CD1c-positive myeloid dendritic cell (primary cell): Measurements from ENCODE around the gene ADAM12.
"Not testable (repeated sequence)": the region's sequence is repeated elsewhere in the genome, so short reads cannot be mapped to it uniquely, and the experiment has no call there.

ENCODE experiments used
- DNase-seq: peaks from one replicate; pipeline ENCODE4 v3.0.0-alpha.2; 2016; ENCODE audit errors: extremely low spot score

ADAM12 gene

GRCh38 chr10:126179637-126180036 is 208.6 kb downstream of the ADAM12 start:
- DNase-seq, result peak; percentile 44

- no peak for DNase-seq
These were observed 210.8 kb downstream of the ADAM12 start for GRCh38 chr10:126177417-126178030.

GRCh38 chr10:126175641-126176262 is 212.5 kb downstream of the ADAM12 start:
- DNase-seq, result no peak

GRCh38 chr10:126172755-126173154 is 215.5 kb downstream of the ADAM12 start:
- DNase-seq, result not testable (repeated sequence)

GRCh38 chr10:126171555-126171954 is 216.7 kb downstream of the ADAM12 start:
- no peak for DNase-seq

- DNase-seq, result no peak
These were observed 217.5 kb downstream of the ADAM12 start for GRCh38 chr10:126170776-126171175.

- no peak for DNase-seq
These were observed 217.9 kb downstream of the ADAM12 start for GRCh38 chr10:126170371-126170770.

- DNase-seq, result no peak
These were observed 218.4 kb downstream of the ADAM12 start for GRCh38 chr10:126169899-126170298.

GRCh38 chr10:126166797-126167196 is 221.5 kb downstream of the ADAM12 start:
- no peak for DNase-seq

GRCh38 chr10:126165874-126166273 is 222.4 kb downstream of the ADAM12 start:
- no peak for DNase-seq

GRCh38 chr10:126163506-126163905 is 224.8 kb downstream of the ADAM12 start:
- no peak for DNase-seq

GRCh38 chr10:126161691-126162090 is 226.6 kb downstream of the ADAM12 start:
- no peak for DNase-seq

- no peak for DNase-seq
These were observed 227.2 kb downstream of the ADAM12 start for GRCh38 chr10:126160971-126161630.

- no peak for DNase-seq
These were observed 227.7 kb downstream of the ADAM12 start for GRCh38 chr10:126160571-126160970.

- DNase-seq, result no peak
These were observed 230.0 kb downstream of the ADAM12 start for GRCh38 chr10:126158133-126158892.

- no peak for DNase-seq
These were observed 231.1 kb downstream of the ADAM12 start for GRCh38 chr10:126157189-126157588.

- DNase-seq, result no peak
These were observed 231.8 kb downstream of the ADAM12 start for GRCh38 chr10:126156503-126156902.

- no peak for DNase-seq
These were observed 232.3 kb downstream of the ADAM12 start for GRCh38 chr10:126156012-126156411.

- DNase-seq, result no peak
These were observed 232.7 kb downstream of the ADAM12 start for GRCh38 chr10:126155528-126155927.

- no peak for DNase-seq
These were observed 234.3 kb downstream of the ADAM12 start for GRCh38 chr10:126153711-126154628.

- DNase-seq, result no peak
These were observed 240.2 kb downstream of the ADAM12 start for GRCh38 chr10:126147866-126148587.
